Peyer's patch (tissue), 4 donors: ENCODE measurements around the gene ZMIZ2. TPM values are rescaled to one million over a fixed set of nuclear protein-coding genes. Genes with fewer than 3 reads are reported as not detected.
"Not testable (repeated sequence)": the region's sequence is repeated elsewhere in the genome, so short reads cannot be mapped to it uniquely, and the experiment has no call there.

Experiments
- DNase-seq, 3 donors: peaks; one replicate each; pipeline ENCODE4 v3.0.0-alpha.2; 2017 to 2019
- H3K27ac ChIP-seq, 4 donors: fragments of 200-600 bp; sonication (generic); one replicate each; pipeline ENCODE4 v1.5.1; 2016 to 2019
- H3K27me3 ChIP-seq, 2 donors: fragments of 200-600 bp; sonication (generic); one replicate each; pipeline ENCODE4 v1.5.1; 2019
- H3K36me3 ChIP-seq, 3 donors: fragments of 200-600 bp; sonication (generic); one replicate each; pipeline ENCODE4 v1.5.1; 2016 to 2019
- H3K4me1 ChIP-seq, 4 donors: fragments of 200-600 bp; sonication (generic); one replicate each; pipeline ENCODE4 v1.5.1; 2016 to 2019
- H3K4me3 ChIP-seq, 4 donors: fragments of 200-600 bp; sonication (generic); 1 replicate in 3 of 4; 2 replicates in 1 of 4; pipeline ENCODE4 v1.5.1; 2016 to 2019; ENCODE audit warnings: mild to moderate bottlenecking in 1 of 4
- H3K9me3 ChIP-seq, 4 donors: fragments of 200-600 bp; sonication (generic); one replicate each; pipeline ENCODE4 v1.5.1; 2016 to 2019; ENCODE audit warnings: mild to moderate bottlenecking in 1 of 4
- CTCF ChIP-seq, 6 experiments: fragments of 450-650 bp in 4 of 6; fragments of 200-600 bp in 2 of 6; sonication (generic) in 1 of 6; IDR thresholded peaks; one replicate each; pipeline ENCODE4 v1.5.1; 2017 to 2019; ENCODE audit warnings: antibody characterized with exemption in 6 of 6, mild to moderate bottlenecking in 3 of 6, moderate library complexity in 1 of 6
- POLR2A ChIP-seq, 2 donors: fragments of 450-650 bp; IDR thresholded peaks; one replicate each; pipeline ENCODE4 v1.5.1; 2017; ENCODE audit warnings: antibody characterized with exemption in 2 of 2, mild to moderate bottlenecking in 2 of 2, moderate library complexity in 2 of 2
- total RNA-seq, 4 donors: library from RNA; depleted of rRNA; stranded (reverse); fragments of >200 nt; gene quantifications; one replicate each; pipeline ENCODE4 v1.1.0, GENCODE V29; 2016

The ZMIZ2 gene
- total RNA-seq, 4 donors from 2014 or later, result 34.9 to 150 (median 93.3) TPM

- H3K27me3 ChIP-seq, result no peaks in the 10 kb centered on the region
- no peak overlapping the region for H3K4me3 ChIP-seq
- no peak for TF ChIP-seq POLR2A (IDR thresholded peaks at IDR 0.05)
- no peak for TF ChIP-seq CTCF (IDR thresholded peaks at IDR 0.05)
- no peaks in the 10 kb centered on the region for H3K9me3 ChIP-seq
- H3K36me3 ChIP-seq, result peaks cover 0 to 65% (median 0%) of the 10 kb centered on the region in 3 donors
- H3K4me1 ChIP-seq, result peaks cover 0 to 15% (median 8%) of the 10 kb centered on the region in 4 donors
- DNase-seq, result no peak
- H3K27ac ChIP-seq, result no peak overlapping the region
Observed at GRCh38 chr7:44802418-44803025, 53.9 kb downstream of the ZMIZ2 start.

- DNase-seq, H3K9me3 ChIP-seq, H3K27ac ChIP-seq, H3K4me3 ChIP-seq, H3K27me3 ChIP-seq, H3K4me1 ChIP-seq: not testable (repeated sequence)
- peaks cover 0 to 63% (median 0%) of the 10 kb centered on the region in 3 donors for H3K36me3 ChIP-seq
Observed at GRCh38 chr7:44803828-44804519, 55.3 kb downstream of the ZMIZ2 start.

- H3K4me1 ChIP-seq, result no peaks in the 10 kb centered on the region
- H3K27me3 ChIP-seq, result no peaks in the 10 kb centered on the region
- H3K4me3 ChIP-seq, result no peak overlapping the region
- DNase-seq, result no peak
- TF ChIP-seq POLR2A (IDR thresholded peaks at IDR 0.05) (no peak), CTCF (IDR thresholded peaks at IDR 0.05) (no peak)
- no peak overlapping the region for H3K27ac ChIP-seq
- H3K36me3 ChIP-seq, result peaks cover 0 to 44% (median 0%) of the 10 kb centered on the region in 3 donors
- no peaks in the 10 kb centered on the region for H3K9me3 ChIP-seq
Observed at GRCh38 chr7:44805950-44806349, 57.3 kb downstream of the ZMIZ2 start.

- H3K9me3 ChIP-seq, result no peaks in the 10 kb centered on the region
- no peak for TF ChIP-seq POLR2A (IDR thresholded peaks at IDR 0.05)
- no peak for TF ChIP-seq CTCF (IDR thresholded peaks at IDR 0.05)
- H3K27me3 ChIP-seq, result no peaks in the 10 kb centered on the region
- H3K27ac ChIP-seq, result no peak overlapping the region
- H3K36me3 ChIP-seq, result peaks cover 0 to 14% (median 0%) of the 10 kb centered on the region in 3 donors
- no peaks in the 10 kb centered on the region for H3K4me1 ChIP-seq
- H3K4me3 ChIP-seq, result no peak overlapping the region
- DNase-seq, result no peak
Observed at GRCh38 chr7:44808914-44809393, 60.3 kb downstream of the ZMIZ2 start.

GRCh38 chr7:44811093-44811492 lies 62.4 kb downstream of the ZMIZ2 start:
- peak in 1 of 3 donors; percentile 58 for DNase-seq
- no peaks in the 10 kb centered on the region for H3K9me3 ChIP-seq

More at GRCh38 chr7:44811093-44811492, 62.4 kb downstream of the ZMIZ2 start:
- Histone ChIP-seq H3K27ac (no peak overlapping the region), H3K4me3 (no peak overlapping the region), H3K27me3 (no peaks in the 10 kb centered on the region), H3K4me1 (no peaks in the 10 kb centered on the region), H3K36me3 (no peaks in the 10 kb centered on the region)
- TF ChIP-seq CTCF (IDR thresholded peaks at IDR 0.05) (no peak), POLR2A (IDR thresholded peaks at IDR 0.05) (no peak)
